ENCODE measurements around the gene CEMIP2. TPM values are rescaled to one million over a fixed set of nuclear protein-coding genes. Genes with fewer than 3 reads are reported as not detected.
"Not testable (repeated sequence)": the region's sequence is repeated elsewhere in the genome, so short reads cannot be mapped to it uniquely, and the experiment has no call there.

The CEMIP2 gene
- total RNA-seq, 8 experiments from 2014 or later = 31.1 to 188 (median 52.2) TPM

DNA sequence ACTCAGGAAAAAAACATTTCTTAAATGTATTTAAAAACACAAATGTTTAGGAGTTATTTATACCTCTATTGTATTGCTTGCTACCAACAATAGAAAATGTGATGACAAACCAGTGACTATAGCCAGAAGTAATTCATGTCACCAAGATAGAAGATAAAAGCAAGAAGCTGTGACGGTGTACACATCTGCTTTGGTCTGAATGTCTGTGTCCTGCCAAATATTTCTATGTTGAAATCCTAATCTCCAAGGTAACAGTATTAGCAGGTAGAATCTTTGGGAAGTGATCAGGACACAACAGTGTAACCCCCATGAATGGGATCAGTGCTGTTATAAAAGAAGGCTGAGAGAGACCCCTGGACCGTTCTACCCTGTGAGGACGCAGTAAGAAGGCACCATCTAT lies 74.7 kb downstream of the CEMIP2 start:
- ATAC-seq (replicated peaks in 6 of 8) = no peak
- no peak overlapping the region for H3K27ac ChIP-seq
- in situ Hi-C loops (cut with MboI; ENCODE audit: low pct_unique_long_range_greater_than_20kb in 2 of 9, low sequenced_read_pairs in 9 of 9, unreplicated experiment in 9 of 9) = no loop called here
- no peaks in the 10 kb centered on the region for H3K4me1 ChIP-seq (replicated peaks in 1 of 2)
- no peak overlapping the region for H3K4me3 ChIP-seq
- 83 to 100% (median 100%) methylated on average over 1 to 3 of the region's 3 CpGs; no CpG with 5 or more reads in 2 of the 10 experiments for WGBS, 10 experiments

DNA sequence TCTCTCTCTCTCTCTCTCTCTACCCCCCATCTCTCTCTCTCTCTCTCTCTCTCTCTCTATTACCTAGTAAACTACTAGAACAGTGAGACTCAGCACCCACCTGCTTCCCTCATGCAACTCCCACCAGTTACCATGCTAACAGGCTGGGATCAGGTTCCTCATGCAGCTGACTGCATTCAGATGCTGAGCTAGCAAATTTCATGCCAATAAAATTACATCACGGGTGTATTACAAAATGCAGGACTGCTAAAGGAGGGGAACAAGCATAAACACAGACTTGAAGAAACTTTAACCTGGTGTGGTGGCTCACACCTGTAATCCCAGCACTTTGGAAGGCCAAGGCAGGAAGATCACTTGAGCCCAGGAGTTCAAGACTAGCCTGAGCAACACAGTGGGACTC lies 76.0 kb downstream of the CEMIP2 start:
- H3K27ac ChIP-seq = no peak overlapping the region
- in situ Hi-C loops (cut with MboI; ENCODE audit: low pct_unique_long_range_greater_than_20kb in 2 of 9, low sequenced_read_pairs in 9 of 9, unreplicated experiment in 9 of 9) = no loop called here
- no peaks in the 10 kb centered on the region for H3K4me1 ChIP-seq (replicated peaks in 1 of 2)
- WGBS, 10 experiments = 17 to 100% (median 100%) methylated on average over 1 of the region's 1 CpG; no CpG with 5 or more reads in 5 of the 10 experiments
- peak in 3 of 8 experiments; percentile 65 to 79 (median 69) for ATAC-seq (replicated peaks in 6 of 8)
- no peak overlapping the region for H3K4me3 ChIP-seq

DNA sequence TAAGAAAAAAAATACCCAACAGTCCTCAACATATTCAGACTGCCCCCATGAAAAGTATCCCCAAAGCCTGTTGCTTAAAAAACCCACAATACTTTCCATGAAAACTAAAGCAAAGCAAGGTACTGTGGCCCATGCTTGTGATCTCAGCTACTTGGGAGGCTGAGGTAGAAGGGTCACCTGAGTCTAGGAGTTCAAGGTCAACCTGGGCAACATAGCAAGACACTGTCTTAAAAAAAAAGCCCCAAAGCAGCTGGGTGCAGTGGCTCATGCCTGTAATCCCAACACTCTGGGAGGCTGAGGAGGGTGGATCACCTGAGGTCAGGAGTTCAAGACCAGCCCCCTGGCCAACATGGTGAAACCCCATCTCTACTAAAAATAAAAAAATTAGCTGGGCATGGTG lies 76.7 kb downstream of the CEMIP2 start:
- H3K4me3 ChIP-seq; ATAC-seq (replicated peaks in 6 of 8); in situ Hi-C loops (cut with MboI; ENCODE audit: low pct_unique_long_range_greater_than_20kb in 2 of 9, low sequenced_read_pairs in 9 of 9, unreplicated experiment in 9 of 9); H3K27ac ChIP-seq; H3K4me1 ChIP-seq (replicated peaks in 1 of 2): not testable (repeated sequence)

DNA sequence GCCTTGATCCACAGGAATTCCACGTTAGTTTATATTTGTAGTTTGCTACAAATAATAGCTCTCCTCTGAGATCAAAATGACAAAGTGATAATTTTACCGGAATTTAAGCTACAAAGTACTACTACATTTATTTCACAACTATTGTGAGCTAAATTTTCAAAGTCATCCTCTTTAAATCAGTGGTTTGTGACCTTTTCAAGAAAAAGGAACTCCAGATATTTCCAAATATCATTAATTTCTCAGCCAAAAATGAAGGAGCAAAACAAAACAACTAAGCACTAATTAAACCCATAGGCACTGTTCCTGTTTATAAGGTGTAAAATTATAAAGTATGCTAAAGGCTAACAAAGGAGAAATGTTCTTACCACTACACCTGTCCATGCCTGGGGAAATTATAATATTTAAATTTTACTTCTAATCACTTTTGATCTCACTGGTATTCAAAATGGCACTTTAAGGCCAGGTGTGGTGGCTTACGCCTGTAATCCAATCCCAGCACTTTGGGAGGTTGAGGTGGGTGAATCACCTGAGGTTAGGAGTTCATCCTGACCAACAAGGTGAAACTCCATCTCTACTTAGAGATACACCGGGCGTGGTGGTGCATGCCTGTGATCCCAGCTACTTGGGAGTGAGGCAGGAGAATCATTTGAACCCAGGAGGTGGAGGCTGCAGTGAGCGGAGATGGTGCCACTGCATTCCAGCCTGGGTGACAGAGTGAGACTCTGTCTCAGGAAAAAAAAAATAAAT lies 77.5 kb downstream of the CEMIP2 start:
- ATAC-seq (replicated peaks in 6 of 8) = no peak
- 50 to 100% (median 93%) methylated on average over 2 to 5 of the region's 6 CpGs; no CpG with 5 or more reads in 3 of the 10 experiments for WGBS, 10 experiments
- Histone ChIP-seq H3K4me3 (no peak overlapping the region), H3K4me1 (replicated peaks in 1 of 2) (no peaks in the 10 kb centered on the region), H3K27ac (no peak overlapping the region)
- in situ Hi-C loops (cut with MboI; ENCODE audit: low pct_unique_long_range_greater_than_20kb in 2 of 9, low sequenced_read_pairs in 9 of 9, unreplicated experiment in 9 of 9) = no loop called here

DNA sequence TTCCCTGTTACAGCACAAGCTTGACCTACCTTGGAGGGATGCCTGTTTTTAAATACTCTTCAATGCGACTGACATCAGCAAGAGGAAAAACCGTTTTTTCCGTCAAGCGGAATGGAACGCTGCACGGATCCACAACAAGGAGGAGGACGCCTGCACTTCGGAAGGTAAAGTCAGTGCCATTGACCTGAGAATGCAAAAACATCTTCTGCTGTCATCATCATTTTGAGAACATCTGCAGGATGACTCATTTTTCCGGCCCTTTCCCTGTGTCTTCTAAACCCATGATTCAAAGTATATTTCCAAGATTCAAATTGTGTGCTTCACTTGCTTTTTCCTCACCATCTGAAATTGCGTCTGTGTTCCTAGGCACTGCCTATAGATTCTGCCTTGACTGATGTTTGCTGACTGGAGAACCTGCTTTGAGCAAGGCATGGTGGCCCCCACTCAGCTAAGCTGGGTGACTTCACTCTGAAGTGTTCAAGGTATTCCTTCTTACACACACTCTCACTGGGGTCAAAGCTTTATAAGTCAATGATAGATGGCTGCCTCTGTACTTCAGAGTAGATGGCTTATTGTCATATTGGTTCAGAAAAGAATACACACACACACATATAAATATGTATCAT lies 78.1 kb downstream of the CEMIP2 start:
- H3K4me3 ChIP-seq = no peak overlapping the region
- in situ Hi-C loops (cut with MboI; ENCODE audit: low pct_unique_long_range_greater_than_20kb in 2 of 9, low sequenced_read_pairs in 9 of 9, unreplicated experiment in 9 of 9) = no loop called here
- peak in 1 of 8 experiments; percentile 19 for ATAC-seq (replicated peaks in 6 of 8)
- H3K4me1 ChIP-seq (replicated peaks in 1 of 2) = no peaks in the 10 kb centered on the region
- H3K27ac ChIP-seq = no peak overlapping the region
- 60 to 100% (median 96%) methylated on average over 1 to 10 of the region's 10 CpGs; no CpG with 5 or more reads in 1 of the 10 experiments for WGBS, 10 experiments

DNA sequence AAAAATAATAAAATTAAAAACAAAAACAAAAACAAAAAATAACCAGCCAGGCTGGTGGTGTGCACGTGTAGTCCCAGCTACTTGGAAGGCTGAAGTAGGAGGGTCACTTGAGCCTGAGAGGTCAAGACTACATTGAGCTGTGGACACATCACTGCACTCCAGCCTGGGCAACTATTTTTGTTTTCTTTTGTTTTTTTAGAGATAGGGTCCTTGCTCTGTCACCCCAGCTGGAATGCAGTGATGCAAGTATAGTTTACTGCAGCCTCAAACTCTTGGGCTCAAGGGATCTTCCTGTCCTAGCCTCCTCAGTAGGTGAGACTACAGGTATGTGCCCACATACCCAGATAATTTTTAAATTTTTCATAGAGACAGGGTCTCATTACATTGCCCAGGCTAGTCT lies 80.6 kb downstream of the CEMIP2 start:
- H3K4me1 ChIP-seq (replicated peaks in 1 of 2) = no peaks in the 10 kb centered on the region
- in situ Hi-C loops (cut with MboI; ENCODE audit: low pct_unique_long_range_greater_than_20kb in 2 of 9, low sequenced_read_pairs in 9 of 9, unreplicated experiment in 9 of 9) = no loop called here
- no peak overlapping the region for H3K4me3 ChIP-seq
- no peak for ATAC-seq (replicated peaks in 6 of 8)
- no peak overlapping the region for H3K27ac ChIP-seq
- 83 to 100% (median 90%) methylated on average over 1 of the region's 1 CpG; no CpG with 5 or more reads in 3 of the 10 experiments for WGBS, 10 experiments

DNA sequence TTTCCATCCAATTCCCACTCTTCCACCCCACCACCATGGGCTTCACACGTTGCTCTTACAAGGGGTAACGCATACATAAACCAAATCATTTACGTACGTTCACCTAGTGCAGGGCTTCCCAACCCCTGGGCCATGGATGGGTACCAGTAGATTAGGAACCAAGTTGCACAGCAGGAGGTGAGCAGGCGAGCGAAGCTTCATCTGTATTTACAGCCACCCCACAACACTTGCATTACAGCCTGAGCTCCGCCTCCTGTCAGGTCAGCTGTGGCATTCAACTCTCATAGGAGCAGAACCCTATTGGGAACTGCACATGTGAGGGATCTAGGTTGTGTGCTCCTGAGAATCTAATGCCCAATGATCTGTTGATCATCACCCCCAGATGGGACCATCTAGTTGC lies 82.3 kb downstream of the CEMIP2 start:
- in situ Hi-C loops (cut with MboI; ENCODE audit: low pct_unique_long_range_greater_than_20kb in 2 of 9, low sequenced_read_pairs in 9 of 9, unreplicated experiment in 9 of 9) = no loop called here
- Histone ChIP-seq H3K4me1 (replicated peaks in 1 of 2) (peaks cover 5 to 12% of the 10 kb centered on the region in 2 donors), H3K27ac (no peak overlapping the region), H3K4me3 (no peak overlapping the region)
- 81 to 100% (median 93%) methylated on average over 2 to 7 of the region's 7 CpGs; no CpG with 5 or more reads in 4 of the 10 experiments for WGBS, 10 experiments
- ATAC-seq (replicated peaks in 6 of 8) = no peak

DNA sequence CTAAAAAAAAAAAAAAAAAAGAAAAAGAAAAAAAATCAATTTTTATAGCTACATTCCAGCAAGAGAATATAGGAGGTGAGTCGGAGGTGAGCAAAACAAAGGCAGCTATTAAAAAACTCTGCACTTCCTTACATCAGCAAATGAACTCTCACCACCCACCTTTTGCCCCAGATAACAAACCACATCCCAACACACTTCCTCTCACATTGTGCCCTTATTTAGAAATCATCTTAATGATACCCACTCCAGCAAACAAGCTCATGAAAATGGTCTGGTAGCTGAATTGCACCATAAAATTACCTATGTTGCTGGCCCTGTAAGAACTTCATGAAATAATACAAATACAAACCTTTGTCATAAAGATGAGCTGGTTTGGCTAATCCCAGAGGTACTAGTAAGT lies 82.9 kb downstream of the CEMIP2 start:
- Histone ChIP-seq H3K4me3 (no peak overlapping the region), H3K4me1 (replicated peaks in 1 of 2) (peaks cover 5 to 12% of the 10 kb centered on the region in 2 donors), H3K27ac (no peak overlapping the region)
- WGBS, 10 experiments = 67 to 100% (median 100%) methylated on average over 1 of the region's 1 CpG
- ATAC-seq (replicated peaks in 6 of 8) = no peak
- in situ Hi-C loops (cut with MboI; ENCODE audit: low pct_unique_long_range_greater_than_20kb in 2 of 9, low sequenced_read_pairs in 9 of 9, unreplicated experiment in 9 of 9) = no loop called here

DNA sequence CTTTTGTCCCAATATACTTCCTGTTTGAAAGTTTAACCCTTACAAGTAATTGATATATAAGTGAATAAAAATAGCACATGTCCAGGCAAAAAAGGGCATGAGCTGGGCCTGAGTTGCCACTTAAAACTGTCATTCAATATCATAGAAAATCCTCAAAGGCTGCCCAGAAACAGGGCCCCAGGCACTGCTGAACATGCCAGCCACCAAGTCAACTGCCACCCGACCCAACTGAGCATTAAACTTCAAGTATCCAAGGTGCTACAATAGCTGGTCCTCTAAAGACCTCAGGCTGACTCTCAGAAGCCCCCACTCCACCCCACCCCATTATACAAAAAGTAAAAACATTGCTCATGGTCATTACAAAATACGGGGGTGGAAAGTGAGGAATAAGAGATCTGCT lies 83.7 kb downstream of the CEMIP2 start:
- peaks cover 5 to 12% of the 10 kb centered on the region in 2 donors for H3K4me1 ChIP-seq (replicated peaks in 1 of 2)
- no peak overlapping the region for H3K4me3 ChIP-seq
- ATAC-seq (replicated peaks in 6 of 8) = no peak
- H3K27ac ChIP-seq = no peak overlapping the region
- in situ Hi-C loops (cut with MboI; ENCODE audit: low pct_unique_long_range_greater_than_20kb in 2 of 9, low sequenced_read_pairs in 9 of 9, unreplicated experiment in 9 of 9) = no loop called here
- 88 to 100% (median 100%) methylated on average over 1 to 2 of the region's 2 CpGs; no CpG with 5 or more reads in 3 of the 10 experiments for whole genome bisulfite sequencing, 10 experiments

DNA sequence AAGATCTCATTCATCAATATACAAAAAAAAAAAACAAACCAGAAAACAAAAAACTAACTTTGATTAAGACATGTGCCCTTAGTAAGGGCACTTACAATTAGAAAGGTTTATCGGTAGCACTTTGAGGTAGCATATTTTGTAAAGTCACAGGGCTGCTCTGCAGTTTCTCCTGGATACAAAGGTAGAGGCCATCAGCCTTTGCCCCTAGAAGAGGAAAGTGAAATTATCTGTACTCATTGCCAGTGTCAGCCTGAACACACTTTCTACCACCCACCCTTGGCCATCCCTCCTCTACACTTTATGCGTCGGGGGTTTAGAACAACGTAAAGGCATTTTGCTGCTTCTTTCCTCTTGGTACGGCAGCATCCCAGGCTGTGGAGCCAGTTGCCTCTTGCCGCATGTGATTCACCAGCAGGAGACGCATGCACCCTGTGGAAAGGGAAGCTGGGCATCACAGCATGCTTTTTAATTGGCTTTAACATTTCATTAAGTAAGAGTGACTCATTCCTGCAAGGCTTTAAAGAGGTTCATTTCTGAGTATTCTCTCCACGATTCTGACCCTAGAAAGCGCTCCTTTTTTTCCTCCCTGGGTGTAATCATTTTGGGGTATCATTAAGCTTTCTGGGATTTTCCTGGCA lies 84.6 kb downstream of the CEMIP2 start:
- WGBS, 10 experiments = 54 to 100% (median 77%) methylated on average over 1 to 9 of the region's 9 CpGs; no CpG with 5 or more reads in 2 of the 10 experiments
- H3K4me3 ChIP-seq = no peak overlapping the region
- peaks cover 5 to 12% of the 10 kb centered on the region in 2 donors for H3K4me1 ChIP-seq (replicated peaks in 1 of 2)
- peak in 6 of 8 experiments; percentile 26 to 71 (median 62) for ATAC-seq (replicated peaks in 6 of 8)
- in situ Hi-C loops (cut with MboI; ENCODE audit: low pct_unique_long_range_greater_than_20kb in 2 of 9, low sequenced_read_pairs in 9 of 9, unreplicated experiment in 9 of 9) = no loop called here
- no peak overlapping the region for H3K27ac ChIP-seq

DNA sequence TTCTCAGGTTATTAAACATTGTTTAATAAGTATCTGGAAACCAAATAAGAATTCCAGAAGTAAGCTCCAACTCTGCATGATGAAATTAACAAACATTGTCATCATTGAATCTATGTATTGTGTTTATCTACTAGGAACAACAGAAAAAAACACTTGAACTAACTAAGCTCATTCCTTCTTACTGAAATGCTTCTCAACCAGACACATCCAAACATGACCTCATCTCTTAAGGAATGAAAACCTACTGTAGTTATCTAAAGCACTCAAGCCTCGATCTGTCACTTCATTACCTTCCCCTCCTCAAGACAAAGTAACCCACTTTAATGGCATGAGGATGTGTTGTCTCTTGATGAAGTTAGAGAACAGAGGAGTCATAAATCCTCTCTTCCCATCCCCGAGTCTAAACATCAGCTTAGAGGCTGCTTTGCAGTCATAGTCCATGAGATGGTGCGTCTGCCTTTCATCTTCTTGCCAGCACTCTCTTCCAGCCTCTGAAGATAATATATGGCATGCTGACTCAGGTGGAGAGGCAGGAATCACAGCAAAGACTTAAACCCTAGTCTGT lies 86.5 kb downstream of the CEMIP2 start:
- in situ Hi-C loops (cut with MboI; ENCODE audit: low pct_unique_long_range_greater_than_20kb in 2 of 9, low sequenced_read_pairs in 9 of 9, unreplicated experiment in 9 of 9) = no loop called here
- WGBS, 10 experiments = 0 to 86% (median 43%) methylated on average over 1 to 3 of the region's 3 CpGs; no CpG with 5 or more reads in 1 of the 10 experiments
- H3K4me3 ChIP-seq = no peak overlapping the region
- H3K27ac ChIP-seq = no peak overlapping the region
- H3K4me1 ChIP-seq (replicated peaks in 1 of 2) = peaks cover 5 to 12% of the 10 kb centered on the region in 2 donors
- ATAC-seq (replicated peaks in 6 of 8) = peak in 6 of 8 experiments; percentile 16 to 95 (median 90)

DNA sequence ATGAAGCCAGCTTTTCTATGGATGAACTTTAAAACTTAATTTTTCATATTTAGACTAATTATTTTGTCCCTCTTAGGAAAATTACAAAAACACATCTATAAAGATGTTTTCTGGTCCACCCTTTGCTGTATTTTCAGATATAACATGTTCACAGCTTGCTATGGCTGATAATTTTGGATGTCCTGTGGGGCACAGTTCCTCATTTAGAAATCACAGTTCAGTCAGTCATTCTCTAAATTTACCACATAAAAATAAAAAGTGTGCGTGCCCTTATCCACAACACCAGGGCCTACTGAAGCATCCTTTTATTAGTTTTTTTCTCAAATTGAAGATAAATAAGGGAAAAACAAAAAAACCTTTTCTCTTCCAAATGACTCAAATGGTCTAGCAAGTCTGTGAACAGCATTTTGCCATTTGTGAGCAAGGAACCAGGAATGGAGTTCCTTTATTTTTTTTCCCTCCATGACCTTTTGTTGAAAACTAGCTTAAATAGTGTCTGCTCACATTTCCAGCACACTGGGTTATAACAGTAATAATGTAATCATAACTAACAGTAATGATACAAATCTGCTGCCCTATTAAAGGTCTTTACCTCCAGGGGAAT lies 87.1 kb downstream of the CEMIP2 start:
- ATAC-seq (replicated peaks in 6 of 8) = no peak
- in situ Hi-C loops (cut with MboI; ENCODE audit: low pct_unique_long_range_greater_than_20kb in 2 of 9, low sequenced_read_pairs in 9 of 9, unreplicated experiment in 9 of 9) = no loop called here
- WGBS, 10 experiments = 33 to 100% (median 100%) methylated on average over 1 of the region's 1 CpG; no CpG with 5 or more reads in 2 of the 10 experiments
- H3K27ac ChIP-seq = no peak overlapping the region
- H3K4me3 ChIP-seq = no peak overlapping the region
- H3K4me1 ChIP-seq (replicated peaks in 1 of 2) = peaks cover 5 to 12% of the 10 kb centered on the region in 2 donors

All from motor neuron (in vitro differentiated cells).